WTC11 (cell line): ENCODE measurements around the gene RGL1.

Experiments
- CTCF ChIP-seq: fragments of 200-600 bp; IDR thresholded peaks from 2 replicates; pipeline ENCODE4 v1.8.0; 2022; ENCODE audit warnings: antibody characterized with exemption
- TF ChIP-seq, protein P1 (sequence below): sonication (generic); formaldehyde crosslinking; IDR thresholded peaks from 2 replicates; pipeline ENCODE4 v1.8.1; 2022; ENCODE audit warnings: low read depth, mild to moderate bottlenecking, moderate library complexity, missing genetic modification reagents, borderline replicate concordance

- TF ChIP-seq CTCF = no peak
- TF ChIP-seq, protein P1, sequence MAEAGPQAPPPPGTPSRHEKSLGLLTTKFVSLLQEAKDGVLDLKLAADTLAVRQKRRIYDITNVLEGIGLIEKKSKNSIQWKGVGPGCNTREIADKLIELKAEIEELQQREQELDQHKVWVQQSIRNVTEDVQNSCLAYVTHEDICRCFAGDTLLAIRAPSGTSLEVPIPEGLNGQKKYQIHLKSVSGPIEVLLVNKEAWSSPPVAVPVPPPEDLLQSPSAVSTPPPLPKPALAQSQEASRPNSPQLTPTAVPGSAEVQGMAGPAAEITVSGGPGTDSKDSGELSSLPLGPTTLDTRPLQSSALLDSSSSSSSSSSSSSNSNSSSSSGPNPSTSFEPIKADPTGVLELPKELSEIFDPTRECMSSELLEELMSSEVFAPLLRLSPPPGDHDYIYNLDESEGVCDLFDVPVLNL (CRISPR knock-in tag) = no peak
These were observed 143.1 kb downstream of the RGL1 start for GRCh38 chr1:183947988-183948387.
